CD4-positive, alpha-beta T cell (primary cell): ENCODE data around the gene C4BPB. TPM values are rescaled to one million over a fixed set of nuclear protein-coding genes. Genes with fewer than 3 reads are reported as not detected.

ENCODE experiments used
- ATAC-seq: fragments of 200-7000 bp; cut with Tn5 transposase; one replicate; pipeline ENCODE4 v1.10.0; 2022; ENCODE audit warnings: mild to moderate bottlenecking; ENCODE audit not compliant: poor library complexity
- CTCF ChIA-PET: fragments of 350-600 bp; sonication (Branson Sonifier 250); formaldehyde crosslinking; loops from one replicate; lab custom pipeline; 2021; ENCODE audit warnings: antibody characterized with exemption, inconsistent platforms; lab: Charles Lee
- POLR2A ChIA-PET: fragments of 350-600 bp; sonication (Branson Sonifier 250); formaldehyde crosslinking; loops from one replicate; lab custom pipeline; 2021; ENCODE audit warnings: antibody characterized with exemption, inconsistent platforms; lab: Charles Lee
- DNase-seq, 14 experiments: peaks; one replicate each; pipeline ENCODE4 v3.0.0-alpha.2; 2013 to 2020; ENCODE audit warnings: mixed read lengths in 2 of 14
- H3K27ac ChIP-seq, 2 donors: one replicate each; pipeline versions ENCODE4 v1.5.1 to v1.7.0; 2013; ENCODE audit warnings: low read length in 2 of 2, low read depth in 1 of 2, mild to moderate bottlenecking in 1 of 2
- H3K27me3 ChIP-seq, 2 experiments: 1 replicate in 1 of 2; 2 replicates in 1 of 2; pipeline versions ENCODE4 v1.6.1 to v1.7.0; 2013; ENCODE audit warnings: low read length in 2 of 2, control low read depth in 1 of 2, mild to moderate bottlenecking in 1 of 2, moderate library complexity in 1 of 2; ENCODE audit not compliant: insufficient read depth in 2 of 2, control insufficient read depth in 1 of 2
- H3K36me3 ChIP-seq: one replicate; pipeline ENCODE4 v1.6.1; 2013; ENCODE audit warnings: low read length, control low read depth; ENCODE audit not compliant: insufficient read depth
- H3K4me1 ChIP-seq: one replicate; pipeline ENCODE4 v1.6.1; 2013; ENCODE audit warnings: low read length, control low read depth; ENCODE audit not compliant: insufficient read depth
- H3K4me3 ChIP-seq: one replicate; pipeline ENCODE4 v1.5.1; 2013; ENCODE audit warnings: mild to moderate bottlenecking, low read length, moderate library complexity
- H3K9me3 ChIP-seq, 2 experiments: 1 replicate in 1 of 2; 2 replicates in 1 of 2; pipeline versions ENCODE4 v1.6.1 to v1.7.0; 2013; ENCODE audit warnings: low read length in 2 of 2, mild to moderate bottlenecking in 2 of 2, control low read depth in 1 of 2, moderate library complexity in 1 of 2; ENCODE audit not compliant: control insufficient read depth in 1 of 2, insufficient read depth in 1 of 2
- H3K27ac Mint-ChIP-seq: one replicate; pipeline ENCODE4 v1.8.0; 2020; ENCODE audit warnings: mixed read lengths
- H3K27me3 Mint-ChIP-seq: one replicate; pipeline ENCODE4 v1.8.0; 2021; ENCODE audit warnings: mixed read lengths
- H3K36me3 Mint-ChIP-seq: one replicate; pipeline ENCODE4 v1.8.0; 2021; ENCODE audit warnings: low read depth, mixed read lengths
- H3K4me1 Mint-ChIP-seq: one replicate; pipeline ENCODE4 v1.8.0; 2021; ENCODE audit warnings: low read depth, mixed read lengths
- H3K4me3 Mint-ChIP-seq: one replicate; pipeline ENCODE4 v1.8.0; 2020; ENCODE audit warnings: mild to moderate bottlenecking, mixed read lengths
- H3K9me3 Mint-ChIP-seq: one replicate; pipeline ENCODE4 v1.8.0; 2020; ENCODE audit warnings: mixed read lengths
- CTCF ChIP-seq: fragments of 200-600 bp; IDR thresholded peaks from one replicate; pipeline ENCODE4 v1.8.0; 2022; ENCODE audit warnings: antibody characterized with exemption, mild to moderate bottlenecking
- intact Hi-C, 2 experiments: fragments of 100-400 bp; cut with DNase I in 1 of 2; cut with micrococcal nuclease in 1 of 2; formaldehyde crosslinking; loops; one replicate each; pipeline versions ENCODE4 v1.15.1 to v1.9.0; 2023 to 2025; cut with DNase I, micrococcal nuclease
- total RNA-seq, 174 experiments: library from RNA in 2 of 174; stranded (reverse) in 2 of 174; gene quantifications; one replicate each; pipeline ENCODE4 v1.2.3 and lab custom pipeline; 2021 to 2026

The C4BPB gene
- total RNA-seq, 2 experiments from 2014 or later, result 1.6 to 2.1 TPM

GRCh38 chr1:207063014-207063413 is 25.6 kb upstream of the C4BPB start:
- Histone ChIP-seq H3K4me1 (no peaks in the 10 kb centered on the region), H3K27ac (no peak overlapping the region), H3K9me3 (no peaks in the 10 kb centered on the region), H3K4me3 (no peak overlapping the region), H3K27me3 (no peaks in the 10 kb centered on the region), H3K36me3 (peaks cover 8% of the 10 kb centered on the region)
- intact Hi-C loops, result no loop called here
- no peak overlapping the region for H3K27ac Mint-ChIP-seq
- ChIA-PET CTCF (interaction anchor here (4.5 kb wide), 1 partner anchor 14 kb away, joined by 12 read pairs; no protein-coding TSS in a partner anchor), POLR2A (no interaction called here)
- no peak overlapping the region for H3K4me3 Mint-ChIP-seq
- peaks cover 31% of the 10 kb centered on the region for H3K36me3 Mint-ChIP-seq
- no peak for TF ChIP-seq CTCF
- DNase-seq, result no peak
- H3K9me3 Mint-ChIP-seq, result no peaks in the 10 kb centered on the region
- H3K27me3 Mint-ChIP-seq, result no peaks in the 10 kb centered on the region
- no peak for ATAC-seq
- no peaks in the 10 kb centered on the region for H3K4me1 Mint-ChIP-seq

GRCh38 chr1:207064561-207064960 is 24.1 kb upstream of the C4BPB start:
- Histone ChIP-seq H3K27ac (no peak overlapping the region), H3K4me3 (no peak overlapping the region), H3K4me1 (peaks cover 2% of the 10 kb centered on the region), H3K36me3 (peaks cover 8% of the 10 kb centered on the region), H3K27me3 (no peaks in the 10 kb centered on the region), H3K9me3 (no peaks in the 10 kb centered on the region)
- H3K36me3 Mint-ChIP-seq, result peaks cover 35% of the 10 kb centered on the region
- H3K4me3 Mint-ChIP-seq, result no peak overlapping the region
- H3K27me3 Mint-ChIP-seq, result no peaks in the 10 kb centered on the region
- no peak overlapping the region for H3K27ac Mint-ChIP-seq
- peaks cover 7% of the 10 kb centered on the region for H3K4me1 Mint-ChIP-seq
- ChIA-PET CTCF (no interaction called here), POLR2A (no interaction called here)
- intact Hi-C loops, result no loop called here
- ATAC-seq, result no peak
- no peaks in the 10 kb centered on the region for H3K9me3 Mint-ChIP-seq
- no peak for DNase-seq
- TF ChIP-seq CTCF, result no peak

GRCh38 chr1:207067185-207067584 is 21.5 kb upstream of the C4BPB start:
- CTCF ChIA-PET, result no interaction called here
- no peaks in the 10 kb centered on the region for H3K27me3 Mint-ChIP-seq
- H3K4me3 Mint-ChIP-seq, result no peak overlapping the region

More at GRCh38 chr1:207067185-207067584, 21.5 kb upstream of the C4BPB start:
- no peaks in the 10 kb centered on the region for H3K9me3 ChIP-seq
- peaks cover 27% of the 10 kb centered on the region for H3K4me1 ChIP-seq
- Mint-ChIP-seq H3K27ac (no peak overlapping the region), H3K4me1 (peaks cover 33% of the 10 kb centered on the region), H3K36me3 (peaks cover 29% of the 10 kb centered on the region), H3K9me3 (no peaks in the 10 kb centered on the region)
- intact Hi-C loops, result no loop called here
- POLR2A ChIA-PET, result no interaction called here
- H3K36me3 ChIP-seq, result peaks cover 8% of the 10 kb centered on the region
- no peak overlapping the region for H3K27ac ChIP-seq
- no peaks in the 10 kb centered on the region for H3K27me3 ChIP-seq
- DNase-seq, result no peak
- no peak for ATAC-seq
- H3K4me3 ChIP-seq, result no peak overlapping the region
- no peak for TF ChIP-seq CTCF
